Measurements from ENCODE around the gene ZCWPW2.

Gene ZCWPW2

GRCh38 chr3:28349469-28350000, 1.0 kb downstream of the ZCWPW2 start:
- Histone ChIP-seq H3K27me3 (replicated peaks in 2 of 5; ENCODE audit: control insufficient read depth in 4 of 5, insufficient read depth in 5 of 5, low read length in 4 of 5) (no peaks in the 10 kb centered on the region), H3K4me1 (ENCODE audit: control extremely low read depth in 1 of 4, control insufficient read depth in 4 of 4, insufficient read depth in 4 of 4, low read length in 3 of 4) (peaks cover 5 to 17% (median 10%) of the 10 kb centered on the region in 4 experiments), H3K36me3 (ENCODE audit: control insufficient read depth in 4 of 4, insufficient read depth in 4 of 4, low read length in 3 of 4) (peaks cover 0 to 19% (median 6%) of the 10 kb centered on the region in 4 experiments), H3K9me3 (ENCODE audit: control extremely low read depth in 1 of 5, control insufficient read depth in 4 of 5, insufficient read depth in 2 of 5, low read depth in 1 of 5, low read length in 4 of 5) (peaks cover 4 to 24% (median 6%) of the 10 kb centered on the region in 5 experiments), H3K4me3 (ENCODE audit: control insufficient read depth in 1 of 7, extremely low read depth in 1 of 7, insufficient read depth in 4 of 7, low read depth in 2 of 7, low read length in 6 of 7) (peak overlapping the region; percentile 71 to 94 (median 90)), H3K27ac (ENCODE audit: insufficient read depth in 1 of 2, low read depth in 1 of 2, low read length in 2 of 2, poor library complexity in 1 of 2, severe bottlenecking in 2 of 2) (peak overlapping the region; percentile 95 to 99)
- 0% methylated on average over 3 of the region's 13 CpGs for WGBS (ENCODE audit: insufficient coverage)
- ChIA-PET POLR2A (interaction anchor here (0.7 to 2.0 kb wide), 4 partner anchors 10 to 1391 kb away, joined by 3 to 6 read pairs (median 4); no protein-coding TSS in a partner anchor), CTCF (interaction anchor here (1.0 to 2.4 kb wide), 7 partner anchors 14 to 668 kb away, joined by 3 to 14 read pairs (median 5); no protein-coding TSS in a partner anchor)
- DNase-seq, result no peak

GRCh38 chr3:28376424-28376823, 27.9 kb downstream of the ZCWPW2 start:
- H3K4me3 ChIP-seq (ENCODE audit: control insufficient read depth in 1 of 7, extremely low read depth in 1 of 7, insufficient read depth in 4 of 7, low read depth in 2 of 7, low read length in 6 of 7), result no peak overlapping the region
- no peaks in the 10 kb centered on the region for H3K27me3 ChIP-seq (replicated peaks in 2 of 5; ENCODE audit: control insufficient read depth in 4 of 5, insufficient read depth in 5 of 5, low read length in 4 of 5)
- H3K9me3 ChIP-seq (ENCODE audit: control extremely low read depth in 1 of 5, control insufficient read depth in 4 of 5, insufficient read depth in 2 of 5, low read depth in 1 of 5, low read length in 4 of 5), result no peaks in the 10 kb centered on the region
- CTCF ChIA-PET, result no interaction called here
- WGBS (ENCODE audit: insufficient coverage), result 100% methylated on average over 2 of the region's 4 CpGs
- no peaks in the 10 kb centered on the region for H3K4me1 ChIP-seq (ENCODE audit: control extremely low read depth in 1 of 4, control insufficient read depth in 4 of 4, insufficient read depth in 4 of 4, low read length in 3 of 4)
- no peak overlapping the region for H3K27ac ChIP-seq (ENCODE audit: insufficient read depth in 1 of 2, low read depth in 1 of 2, low read length in 2 of 2, poor library complexity in 1 of 2, severe bottlenecking in 2 of 2)
- POLR2A ChIA-PET, result no interaction called here
- H3K36me3 ChIP-seq (ENCODE audit: control insufficient read depth in 4 of 4, insufficient read depth in 4 of 4, low read length in 3 of 4), result no peaks in the 10 kb centered on the region
- no peak for DNase-seq

GRCh38 chr3:28386049-28386448, 37.5 kb downstream of the ZCWPW2 start:
- Histone ChIP-seq H3K27me3 (replicated peaks in 2 of 5; ENCODE audit: control insufficient read depth in 4 of 5, insufficient read depth in 5 of 5, low read length in 4 of 5) (no peaks in the 10 kb centered on the region), H3K27ac (ENCODE audit: insufficient read depth in 1 of 2, low read depth in 1 of 2, low read length in 2 of 2, poor library complexity in 1 of 2, severe bottlenecking in 2 of 2) (no peak overlapping the region), H3K4me3 (ENCODE audit: control insufficient read depth in 1 of 7, extremely low read depth in 1 of 7, insufficient read depth in 4 of 7, low read depth in 2 of 7, low read length in 6 of 7) (no peak overlapping the region), H3K4me1 (ENCODE audit: control extremely low read depth in 1 of 4, control insufficient read depth in 4 of 4, insufficient read depth in 4 of 4, low read length in 3 of 4) (no peaks in the 10 kb centered on the region), H3K36me3 (ENCODE audit: control insufficient read depth in 4 of 4, insufficient read depth in 4 of 4, low read length in 3 of 4) (no peaks in the 10 kb centered on the region), H3K9me3 (ENCODE audit: control extremely low read depth in 1 of 5, control insufficient read depth in 4 of 5, insufficient read depth in 2 of 5, low read depth in 1 of 5, low read length in 4 of 5) (peaks cover 0 to 16% (median 0%) of the 10 kb centered on the region in 5 experiments)
- ChIA-PET POLR2A (no interaction called here), CTCF (no interaction called here)
- DNase-seq, result no peak
- no CpG with 5 or more reads among the region's 5 CpGs for WGBS (ENCODE audit: insufficient coverage)

- Histone ChIP-seq H3K36me3 (ENCODE audit: control insufficient read depth in 4 of 4, insufficient read depth in 4 of 4, low read length in 3 of 4) (no peaks in the 10 kb centered on the region), H3K27me3 (replicated peaks in 2 of 5; ENCODE audit: control insufficient read depth in 4 of 5, insufficient read depth in 5 of 5, low read length in 4 of 5) (no peaks in the 10 kb centered on the region), H3K27ac (ENCODE audit: insufficient read depth in 1 of 2, low read depth in 1 of 2, low read length in 2 of 2, poor library complexity in 1 of 2, severe bottlenecking in 2 of 2) (no peak overlapping the region), H3K4me1 (ENCODE audit: control extremely low read depth in 1 of 4, control insufficient read depth in 4 of 4, insufficient read depth in 4 of 4, low read length in 3 of 4) (no peaks in the 10 kb centered on the region), H3K4me3 (ENCODE audit: control insufficient read depth in 1 of 7, extremely low read depth in 1 of 7, insufficient read depth in 4 of 7, low read depth in 2 of 7, low read length in 6 of 7) (no peak overlapping the region), H3K9me3 (ENCODE audit: control extremely low read depth in 1 of 5, control insufficient read depth in 4 of 5, insufficient read depth in 2 of 5, low read depth in 1 of 5, low read length in 4 of 5) (peaks cover 0 to 19% (median 0%) of the 10 kb centered on the region in 5 experiments)
- ChIA-PET CTCF (no interaction called here), POLR2A (no interaction called here)
- DNase-seq, result no peak
- WGBS (ENCODE audit: insufficient coverage), result 100% methylated on average over 1 of the region's 1 CpG
Observed at GRCh38 chr3:28388978-28389377, 40.5 kb downstream of the ZCWPW2 start.

- no peak for DNase-seq
- Histone ChIP-seq H3K9me3 (ENCODE audit: control extremely low read depth in 1 of 5, control insufficient read depth in 4 of 5, insufficient read depth in 2 of 5, low read depth in 1 of 5, low read length in 4 of 5) (peaks cover 0 to 11% (median 4%) of the 10 kb centered on the region in 5 experiments), H3K27me3 (replicated peaks in 2 of 5; ENCODE audit: control insufficient read depth in 4 of 5, insufficient read depth in 5 of 5, low read length in 4 of 5) (no peaks in the 10 kb centered on the region), H3K36me3 (ENCODE audit: control insufficient read depth in 4 of 4, insufficient read depth in 4 of 4, low read length in 3 of 4) (no peaks in the 10 kb centered on the region), H3K27ac (ENCODE audit: insufficient read depth in 1 of 2, low read depth in 1 of 2, low read length in 2 of 2, poor library complexity in 1 of 2, severe bottlenecking in 2 of 2) (no peak overlapping the region), H3K4me3 (ENCODE audit: control insufficient read depth in 1 of 7, extremely low read depth in 1 of 7, insufficient read depth in 4 of 7, low read depth in 2 of 7, low read length in 6 of 7) (no peak overlapping the region), H3K4me1 (ENCODE audit: control extremely low read depth in 1 of 4, control insufficient read depth in 4 of 4, insufficient read depth in 4 of 4, low read length in 3 of 4) (no peaks in the 10 kb centered on the region)
- ChIA-PET CTCF (no interaction called here), POLR2A (interaction anchor here (0.5 kb wide), 1 partner anchor 625 kb away, joined by 4 read pairs; no protein-coding TSS in a partner anchor)
- WGBS (ENCODE audit: insufficient coverage), result 100% methylated on average over 3 of the region's 3 CpGs
Observed at GRCh38 chr3:28399206-28399605, 50.7 kb downstream of the ZCWPW2 start.

- no peaks in the 10 kb centered on the region for H3K27me3 ChIP-seq (replicated peaks in 2 of 5; ENCODE audit: control insufficient read depth in 4 of 5, insufficient read depth in 5 of 5, low read length in 4 of 5)
- WGBS (ENCODE audit: insufficient coverage), result no CpG with 5 or more reads among the region's 1 CpG
- DNase-seq, result no peak
- H3K9me3 ChIP-seq (ENCODE audit: control extremely low read depth in 1 of 5, control insufficient read depth in 4 of 5, insufficient read depth in 2 of 5, low read depth in 1 of 5, low read length in 4 of 5), result peaks cover 0 to 1% (median 0%) of the 10 kb centered on the region in 5 experiments
- H3K4me1 ChIP-seq (ENCODE audit: control extremely low read depth in 1 of 4, control insufficient read depth in 4 of 4, insufficient read depth in 4 of 4, low read length in 3 of 4), result no peaks in the 10 kb centered on the region
- ChIA-PET CTCF (no interaction called here), POLR2A (no interaction called here)
- H3K27ac ChIP-seq (ENCODE audit: insufficient read depth in 1 of 2, low read depth in 1 of 2, low read length in 2 of 2, poor library complexity in 1 of 2, severe bottlenecking in 2 of 2), result no peak overlapping the region
- H3K4me3 ChIP-seq (ENCODE audit: control insufficient read depth in 1 of 7, extremely low read depth in 1 of 7, insufficient read depth in 4 of 7, low read depth in 2 of 7, low read length in 6 of 7), result no peak overlapping the region
- H3K36me3 ChIP-seq (ENCODE audit: control insufficient read depth in 4 of 4, insufficient read depth in 4 of 4, low read length in 3 of 4), result no peaks in the 10 kb centered on the region
Observed at GRCh38 chr3:28406241-28406640, 57.7 kb downstream of the ZCWPW2 start.

- no peak overlapping the region for H3K27ac ChIP-seq (ENCODE audit: insufficient read depth in 1 of 2, low read depth in 1 of 2, low read length in 2 of 2, poor library complexity in 1 of 2, severe bottlenecking in 2 of 2)
- ChIA-PET POLR2A (no interaction called here), CTCF (no interaction called here)
- no peaks in the 10 kb centered on the region for H3K36me3 ChIP-seq (ENCODE audit: control insufficient read depth in 4 of 4, insufficient read depth in 4 of 4, low read length in 3 of 4)
- H3K4me3 ChIP-seq (ENCODE audit: control insufficient read depth in 1 of 7, extremely low read depth in 1 of 7, insufficient read depth in 4 of 7, low read depth in 2 of 7, low read length in 6 of 7), result no peak overlapping the region
- H3K4me1 ChIP-seq (ENCODE audit: control extremely low read depth in 1 of 4, control insufficient read depth in 4 of 4, insufficient read depth in 4 of 4, low read length in 3 of 4), result no peaks in the 10 kb centered on the region
- no peak for DNase-seq
- H3K9me3 ChIP-seq (ENCODE audit: control extremely low read depth in 1 of 5, control insufficient read depth in 4 of 5, insufficient read depth in 2 of 5, low read depth in 1 of 5, low read length in 4 of 5), result peaks cover 0 to 2% (median 0%) of the 10 kb centered on the region in 5 experiments
- no peaks in the 10 kb centered on the region for H3K27me3 ChIP-seq (replicated peaks in 2 of 5; ENCODE audit: control insufficient read depth in 4 of 5, insufficient read depth in 5 of 5, low read length in 4 of 5)
Observed at GRCh38 chr3:28449398-28449797, 100.9 kb downstream of the ZCWPW2 start.
